HG03159 (cell line): ENCODE measurements around the gene IRF2BPL.
A peak's percentile ranks its signal among the peaks of the same experiment; 100 is the strongest.

Experiments
- ATAC-seq: cut with Tn5 transposase; IDR thresholded peaks from one replicate; pipeline ENCODE4 v1.9.1; 2021; ENCODE audit warnings: mild to moderate bottlenecking, moderate library complexity; ENCODE audit not compliant: unreplicated experiment

Gene IRF2BPL

DNA sequence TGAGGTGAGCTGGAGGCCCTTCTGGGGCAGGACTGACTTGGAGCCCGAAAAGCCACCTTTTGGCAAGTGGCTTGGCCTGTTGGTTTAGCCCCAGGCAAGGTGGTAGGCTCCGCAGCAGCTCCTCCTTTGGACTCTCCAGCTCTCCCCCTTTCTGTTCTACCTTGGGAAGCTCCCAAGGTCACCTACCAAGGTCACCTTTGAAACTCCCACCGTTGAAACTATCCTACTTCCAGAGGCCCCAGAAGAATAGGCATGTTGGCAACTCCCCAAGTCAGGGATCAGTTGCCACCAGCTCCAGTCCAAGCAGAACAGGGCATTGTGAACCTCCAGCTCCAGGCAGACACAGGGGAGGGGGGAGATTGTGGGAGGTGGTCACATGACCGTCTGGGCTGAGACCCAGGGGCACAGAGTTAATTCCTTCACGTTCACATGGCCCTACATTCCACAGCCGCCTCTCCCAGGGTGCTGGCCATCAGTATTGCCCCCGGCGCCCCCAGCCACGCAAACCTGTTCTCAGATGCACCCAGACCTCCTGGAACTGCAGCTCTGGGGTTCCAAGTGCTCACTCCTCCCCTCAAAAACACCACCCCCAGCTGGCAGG lies 14.4 kb downstream of the IRF2BPL start:
- ATAC-seq = no peak

- no peak for ATAC-seq
These were observed 16.2 kb downstream of the IRF2BPL start for GRCh38 chr14:77012193-77012765.

DNA sequence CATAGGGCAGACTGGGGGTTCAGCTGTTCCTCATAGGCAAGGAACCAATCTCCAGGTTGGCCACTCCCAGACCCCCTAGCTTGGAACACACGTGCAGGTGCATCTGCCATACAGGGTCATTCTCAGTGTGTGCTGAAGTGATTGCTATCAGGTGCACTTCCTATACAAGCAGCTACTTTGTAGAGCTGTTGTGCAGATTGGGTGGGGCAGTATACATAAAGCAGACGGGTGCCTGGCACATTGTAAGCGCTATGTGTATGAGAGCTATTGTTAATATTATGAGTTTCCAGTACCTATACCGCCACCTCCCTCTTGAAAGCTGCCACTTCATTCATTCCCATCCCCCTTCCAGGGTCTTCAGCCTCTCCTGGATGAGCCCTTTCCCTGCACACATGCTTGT lies 17.3 kb downstream of the IRF2BPL start:
- ATAC-seq = no peak

DNA sequence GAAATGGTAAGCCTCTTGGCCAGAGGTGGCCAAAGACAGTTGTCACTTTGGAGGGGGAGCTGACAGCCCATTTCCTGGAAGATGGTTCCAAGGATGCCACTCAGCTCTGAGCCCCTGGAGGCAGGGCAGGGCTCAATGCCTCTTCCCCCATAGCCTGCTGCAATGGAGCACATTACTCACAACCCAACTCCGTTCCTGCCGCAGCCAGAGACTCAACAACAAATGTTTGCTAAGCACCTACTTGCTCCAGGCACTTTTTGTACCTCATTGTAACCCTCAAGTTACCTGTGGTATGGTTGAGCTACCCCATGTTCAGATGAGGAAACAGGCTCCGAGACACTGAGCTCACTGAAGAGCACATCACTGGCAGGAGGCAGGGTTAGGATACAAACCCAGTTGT lies 19.5 kb downstream of the IRF2BPL start:
- no peak for ATAC-seq

GRCh38 chr14:77008541-77008940 lies 20.0 kb downstream of the IRF2BPL start:
- no peak for ATAC-seq

DNA sequence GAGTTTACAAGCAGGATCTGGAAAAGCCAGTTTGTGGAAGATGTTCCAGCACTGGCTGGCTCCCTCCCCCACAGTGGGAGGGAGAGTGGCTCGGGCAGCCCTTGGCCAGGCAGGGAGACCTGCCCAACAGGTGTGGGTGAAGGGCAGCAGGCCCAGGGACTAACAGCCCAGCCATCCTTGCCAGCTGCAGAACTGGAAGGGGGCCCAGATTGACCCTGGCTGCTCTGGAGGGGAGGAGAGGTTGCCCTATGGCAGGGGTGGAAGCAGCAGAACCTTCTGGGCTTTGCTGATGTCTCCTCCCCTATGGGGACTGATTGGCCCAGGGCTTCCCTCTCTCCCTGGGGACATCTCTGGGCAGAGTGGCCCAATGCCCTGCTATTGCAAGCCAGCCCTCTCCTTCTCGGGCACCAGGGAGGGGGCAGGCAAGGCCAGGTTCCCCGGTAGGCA lies 20.5 kb downstream of the IRF2BPL start:
- no peak for ATAC-seq

DNA sequence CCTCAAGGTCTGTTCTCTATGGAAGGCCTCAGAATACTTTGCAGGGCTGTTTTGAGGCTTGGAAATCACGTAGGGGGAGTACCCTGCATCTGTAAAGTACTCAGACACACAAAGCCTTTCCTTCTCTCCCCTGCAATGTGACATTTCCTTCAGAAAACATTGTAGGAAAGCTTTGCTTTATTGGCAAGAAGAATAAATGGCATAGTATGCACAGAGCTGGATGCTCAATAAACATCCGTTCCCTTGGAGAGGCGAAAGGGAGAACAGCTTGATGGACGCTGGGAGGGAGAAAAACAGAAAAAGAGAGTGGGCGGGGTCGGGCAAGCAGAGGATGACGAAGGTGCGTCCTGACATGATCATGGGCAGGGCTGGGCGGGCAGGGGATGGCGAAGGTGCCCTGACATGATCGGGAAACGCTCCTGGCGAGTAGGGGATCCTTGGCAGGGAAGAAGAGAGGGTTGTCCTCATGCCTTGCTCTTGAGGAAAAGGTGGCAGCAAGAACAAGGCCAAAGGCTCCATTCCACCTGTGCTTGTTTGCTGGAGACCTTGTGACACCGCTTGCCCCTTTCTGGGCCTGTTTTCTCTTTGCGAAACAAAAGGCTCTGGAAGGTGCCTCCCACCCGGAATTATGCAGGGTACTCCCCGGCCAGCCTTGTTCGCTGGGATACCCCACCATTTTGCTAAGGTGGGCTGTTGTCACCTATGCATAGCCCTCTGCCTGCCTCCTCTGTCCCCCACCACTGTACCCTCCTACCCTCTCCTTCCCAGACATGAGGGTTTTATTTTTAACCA lies 21.1 kb downstream of the IRF2BPL start:
- no peak for ATAC-seq

DNA sequence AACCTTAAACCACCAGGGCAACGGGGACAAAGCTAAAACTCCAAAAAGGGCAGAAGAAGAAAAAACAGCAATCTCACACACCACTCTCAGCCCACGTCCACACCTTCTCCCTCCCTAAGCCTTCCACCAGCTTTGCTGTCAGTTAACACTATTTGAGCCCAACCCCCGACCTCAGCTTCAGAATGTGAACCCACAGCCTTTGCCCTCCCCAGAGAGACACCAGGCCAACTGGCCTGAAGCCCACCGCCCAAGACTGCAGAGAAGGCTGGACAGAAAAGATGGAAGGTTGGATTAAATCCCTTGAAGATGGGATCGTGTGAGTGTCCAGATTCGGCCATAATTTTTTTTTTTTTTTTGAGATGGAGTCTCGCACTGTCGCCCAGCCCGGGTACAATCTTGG lies 22.4 kb downstream of the IRF2BPL start:
- no peak for ATAC-seq

DNA sequence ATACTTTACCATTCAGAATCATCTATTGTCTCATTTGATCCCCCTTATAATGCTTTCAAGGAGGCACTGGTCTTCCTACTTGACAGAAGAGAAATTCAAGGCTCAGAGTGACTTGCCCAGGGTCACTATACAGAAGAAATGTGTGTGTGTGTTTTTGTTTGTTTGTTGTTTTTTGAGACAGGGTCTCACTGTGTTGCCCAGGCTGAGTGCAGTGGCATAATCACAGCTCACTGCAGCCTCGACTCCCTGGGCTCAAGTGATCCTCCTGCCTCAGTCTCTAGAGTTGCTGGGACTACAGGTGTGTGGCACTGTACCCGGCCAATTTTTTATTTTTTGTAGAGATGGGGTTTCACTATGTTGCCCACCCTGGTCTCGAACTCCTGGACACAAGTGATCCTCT lies 22.9 kb downstream of the IRF2BPL start:
- ATAC-seq = no peak

DNA sequence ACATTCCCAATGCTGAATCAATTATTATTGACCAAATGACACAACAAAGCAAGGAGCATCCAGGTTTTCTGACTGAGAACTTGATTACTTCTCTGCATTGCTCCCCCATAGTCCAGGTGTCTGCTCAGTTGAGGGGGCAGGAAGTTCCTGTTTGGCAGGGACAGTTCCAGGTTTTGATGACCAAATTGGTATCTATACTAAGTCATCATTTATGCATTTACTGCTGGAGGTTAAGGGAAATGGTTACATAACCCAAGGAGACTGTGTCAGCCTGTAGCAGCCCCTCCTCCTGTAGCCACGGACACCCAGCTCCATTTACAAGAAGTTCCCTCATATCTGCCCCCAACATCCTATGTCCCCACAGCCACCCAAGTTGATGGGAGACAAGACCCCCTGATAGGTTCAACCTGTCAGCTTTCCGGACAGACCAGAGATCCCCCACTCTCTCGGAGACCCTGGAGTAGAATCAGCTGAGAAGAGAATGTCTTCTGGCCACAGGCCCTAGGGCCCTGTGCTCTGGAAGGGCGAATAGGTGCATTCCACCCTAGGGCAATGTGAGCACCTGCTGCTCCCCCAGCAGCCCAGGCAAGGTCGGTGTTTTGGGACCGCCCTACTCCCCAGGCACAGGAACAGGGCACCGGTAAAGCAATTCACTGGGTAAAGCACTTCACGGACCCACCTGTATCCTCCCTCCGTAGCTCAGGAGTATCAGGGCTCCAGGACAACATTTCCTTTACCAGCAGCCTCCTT lies 23.6 kb downstream of the IRF2BPL start:
- ATAC-seq = no peak

GRCh38 chr14:77003960-77004710 lies 24.4 kb downstream of the IRF2BPL start:
- ATAC-seq = no peak

GRCh38 chr14:77002889-77003288 lies 25.6 kb downstream of the IRF2BPL start:
- no peak for ATAC-seq

GRCh38 chr14:77002335-77002734 lies 26.2 kb downstream of the IRF2BPL start:
- no peak for ATAC-seq

- peak; percentile 49 for ATAC-seq
These were observed 27.9 kb downstream of the IRF2BPL start for GRCh38 chr14:77000340-77001270.

GRCh38 chr14:76998910-76999309 lies 29.6 kb downstream of the IRF2BPL start:
- ATAC-seq = no peak

DNA sequence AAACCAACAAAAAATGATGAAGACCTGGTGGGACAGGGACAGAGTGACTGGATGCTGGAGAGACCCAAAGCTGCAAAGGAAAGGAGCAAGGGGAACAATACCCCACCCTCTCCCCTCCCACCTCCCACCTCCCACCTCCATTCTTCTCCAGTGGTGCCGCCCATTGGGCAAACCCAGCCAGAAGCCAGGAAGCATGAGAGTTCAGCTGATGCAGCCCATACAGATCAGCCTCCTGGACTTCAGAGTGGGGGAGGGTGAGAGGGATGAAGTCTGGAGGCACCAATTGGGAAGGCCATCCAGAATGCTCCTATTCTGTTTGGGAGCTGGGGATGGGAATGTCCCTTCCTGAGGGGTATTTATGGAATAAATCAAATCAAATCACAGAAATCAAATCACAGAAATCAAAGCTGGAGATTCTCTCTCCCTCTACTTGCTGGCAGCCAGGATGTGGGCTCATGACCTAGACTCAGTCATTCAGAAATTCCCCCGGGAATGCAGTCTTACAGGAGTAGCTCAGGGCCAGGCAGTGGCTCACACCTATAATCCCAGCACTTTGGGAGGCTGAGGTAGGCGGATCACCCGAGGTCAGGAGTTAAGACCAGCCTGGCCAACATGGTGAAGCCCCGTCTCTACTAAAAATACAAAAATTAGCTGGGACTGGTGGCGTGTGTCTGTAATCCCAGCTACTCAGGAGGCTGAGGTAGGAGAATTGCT lies 31.1 kb downstream of the IRF2BPL start:
- ATAC-seq = no peak

DNA sequence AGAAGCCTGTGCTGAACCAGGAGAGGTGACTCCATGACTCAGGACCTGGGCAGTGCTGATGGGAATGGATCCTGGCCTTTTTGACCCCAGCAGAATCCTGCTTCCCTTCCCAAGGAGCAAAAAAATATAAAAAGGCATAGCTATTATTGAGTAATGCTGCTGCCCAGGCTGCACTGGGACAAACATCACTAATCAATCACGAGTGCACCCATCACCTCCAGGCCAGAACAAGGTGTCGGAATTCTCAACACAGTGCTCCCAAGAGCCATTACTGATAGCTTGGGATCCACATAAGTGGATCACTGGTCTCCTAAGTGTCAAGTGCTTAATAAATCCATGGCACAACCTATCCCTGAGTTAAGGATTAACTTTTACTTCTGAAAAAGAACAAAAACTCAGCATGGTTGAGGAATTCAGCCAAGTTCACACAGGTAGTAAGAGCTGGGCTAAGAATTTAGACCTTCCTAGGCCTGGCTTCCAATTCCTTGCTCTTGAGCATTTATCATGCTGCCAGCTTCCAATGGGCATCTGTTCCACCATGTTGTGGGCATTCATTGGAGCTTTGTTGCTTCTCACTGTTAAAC lies 31.9 kb downstream of the IRF2BPL start:
- ATAC-seq = no peak

GRCh38 chr14:76995279-76996035 lies 33.1 kb downstream of the IRF2BPL start:
- no peak for ATAC-seq
